GM12801 (cell line): ENCODE measurements around the gene ZNF678.

Experiments used
- TF ChIP-seq, protein P1 (sequence below): IDR thresholded peaks from one replicate; pipeline ENCODE4 v1.5.1; 2011; ENCODE audit warnings: control low read depth; ENCODE audit not compliant: insufficient read length; ENCODE audit errors: extremely low read depth

Gene ZNF678

GRCh38 chr1:227558732-227559262 lies 4.6 kb upstream of the ZNF678 start:
- TF ChIP-seq, protein P1, sequence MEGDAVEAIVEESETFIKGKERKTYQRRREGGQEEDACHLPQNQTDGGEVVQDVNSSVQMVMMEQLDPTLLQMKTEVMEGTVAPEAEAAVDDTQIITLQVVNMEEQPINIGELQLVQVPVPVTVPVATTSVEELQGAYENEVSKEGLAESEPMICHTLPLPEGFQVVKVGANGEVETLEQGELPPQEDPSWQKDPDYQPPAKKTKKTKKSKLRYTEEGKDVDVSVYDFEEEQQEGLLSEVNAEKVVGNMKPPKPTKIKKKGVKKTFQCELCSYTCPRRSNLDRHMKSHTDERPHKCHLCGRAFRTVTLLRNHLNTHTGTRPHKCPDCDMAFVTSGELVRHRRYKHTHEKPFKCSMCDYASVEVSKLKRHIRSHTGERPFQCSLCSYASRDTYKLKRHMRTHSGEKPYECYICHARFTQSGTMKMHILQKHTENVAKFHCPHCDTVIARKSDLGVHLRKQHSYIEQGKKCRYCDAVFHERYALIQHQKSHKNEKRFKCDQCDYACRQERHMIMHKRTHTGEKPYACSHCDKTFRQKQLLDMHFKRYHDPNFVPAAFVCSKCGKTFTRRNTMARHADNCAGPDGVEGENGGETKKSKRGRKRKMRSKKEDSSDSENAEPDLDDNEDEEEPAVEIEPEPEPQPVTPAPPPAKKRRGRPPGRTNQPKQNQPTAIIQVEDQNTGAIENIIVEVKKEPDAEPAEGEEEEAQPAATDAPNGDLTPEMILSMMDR = no peak

DNA sequence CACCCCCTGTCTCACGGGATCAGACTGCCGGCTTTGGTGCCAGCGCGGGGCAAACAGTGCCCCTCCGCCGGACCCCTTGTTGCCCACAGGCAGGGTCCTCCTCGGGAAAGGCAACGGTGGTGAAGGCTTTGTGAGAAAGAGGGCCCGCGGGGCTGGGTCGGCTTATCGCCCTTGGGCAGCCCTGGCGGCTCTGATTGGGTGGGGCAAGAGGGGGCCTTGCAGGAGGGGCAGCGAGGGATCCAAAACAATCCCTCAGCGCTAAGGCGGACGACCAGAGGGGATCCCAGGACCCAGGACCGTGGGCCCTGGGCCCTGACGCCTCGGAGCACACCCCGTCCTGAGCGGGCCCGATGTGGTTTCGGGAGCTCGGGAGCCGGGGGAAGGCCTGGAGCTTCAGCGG lies 3.9 kb upstream of the ZNF678 start:
- TF ChIP-seq, protein P1 = no peak

- TF ChIP-seq, protein P1 = no peak
Observed at GRCh38 chr1:227559926-227560325, 3.4 kb upstream of the ZNF678 start.

GRCh38 chr1:227560393-227561173 lies 2.8 kb upstream of the ZNF678 start:
- TF ChIP-seq, protein P1 = no peak

- TF ChIP-seq, protein P1 = no peak
Observed at GRCh38 chr1:227561241-227561907, 2.0 kb upstream of the ZNF678 start.

- TF ChIP-seq, protein P1 = no peak
Observed at GRCh38 chr1:227562037-227562436, 1.3 kb upstream of the ZNF678 start.

DNA sequence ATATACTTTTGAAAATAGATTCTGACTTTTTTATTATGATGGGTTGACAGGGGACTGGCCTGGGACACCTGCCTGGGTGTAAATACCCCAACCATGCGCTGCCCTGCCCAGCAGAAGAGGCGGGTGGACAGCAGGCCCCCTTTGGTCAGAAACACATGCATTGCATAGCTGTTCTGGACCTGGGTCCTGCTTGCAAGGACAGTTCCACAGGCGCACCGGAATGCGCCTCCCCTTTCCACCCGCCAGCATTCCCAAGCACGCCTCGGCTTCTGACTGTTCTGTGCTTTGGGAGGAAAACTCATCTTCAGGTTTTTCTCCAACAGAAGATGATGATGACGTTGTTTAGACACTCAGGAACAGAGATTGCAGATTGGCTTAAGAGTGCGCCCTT lies 428 bp upstream of the ZNF678 start:
- TF ChIP-seq, protein P1 = no peak
